GM23338 (cell line): ENCODE data around the gene BMPR1B. TPM values are rescaled to one million over a fixed set of nuclear protein-coding genes. Genes with fewer than 3 reads are reported as not detected.

Experiments used
- ATAC-seq: fragments of 200-7000 bp; cut with Tn5 transposase; 3 replicates; pipeline ENCODE4 v1.9.1; 2020
- DNase-seq: peaks from one replicate; pipeline ENCODE4 v3.0.0-alpha.2; 2015; ENCODE audit warnings: low spot score
- H2AFZ ChIP-seq: fragments of 200-600 bp; sonication (generic); 2 replicates; pipeline ENCODE4 v1.8.0; 2016; ENCODE audit warnings: antibody characterized with exemption, mild to moderate bottlenecking, moderate library complexity
- H3F3A ChIP-seq: fragments of 200-600 bp; sonication (generic); replicated peaks from 2 replicates; pipeline ENCODE4 v1.8.0; 2017; ENCODE audit warnings: antibody characterized with exemption, mixed run types, low read depth
- H3K27ac ChIP-seq: fragments of 200-600 bp; sonication (generic); 2 replicates; pipeline ENCODE4 v1.6.1; 2016; ENCODE audit warnings: low read depth
- H3K27me3 ChIP-seq: fragments of 200-600 bp; sonication (generic); 2 replicates; pipeline ENCODE4 v1.8.0; 2016; ENCODE audit warnings: mild to moderate bottlenecking, mixed run types, moderate library complexity; ENCODE audit not compliant: insufficient read depth
- H3K36me3 ChIP-seq: fragments of 200-600 bp; sonication (generic); 2 replicates; pipeline ENCODE4 v1.8.0; 2016; ENCODE audit warnings: mild to moderate bottlenecking; ENCODE audit not compliant: insufficient read depth
- H3K4me1 ChIP-seq: fragments of 200-600 bp; sonication (generic); 2 replicates; pipeline ENCODE4 v1.8.0; 2016; ENCODE audit warnings: mild to moderate bottlenecking, moderate library complexity; ENCODE audit not compliant: insufficient read depth
- H3K4me2 ChIP-seq: fragments of 200-600 bp; sonication (generic); 2 replicates; pipeline ENCODE4 v1.7.1; 2017; ENCODE audit warnings: mixed run types
- H3K4me3 ChIP-seq: fragments of 200-600 bp; sonication (generic); 2 replicates; pipeline ENCODE4 v1.6.1; 2016; ENCODE audit warnings: mixed run types
- H3K79me2 ChIP-seq: fragments of 200-600 bp; sonication (generic); replicated peaks from 2 replicates; pipeline ENCODE4 v1.8.0; 2017; ENCODE audit warnings: mild to moderate bottlenecking; ENCODE audit not compliant: insufficient read depth
- H3K9me2 ChIP-seq: fragments of 200-600 bp; sonication (generic); 2 replicates; pipeline ENCODE4 v1.8.0; 2017; ENCODE audit not compliant: insufficient read depth
- H4K20me1 ChIP-seq: fragments of 200-600 bp; sonication (generic); replicated peaks from 2 replicates; pipeline ENCODE4 v1.8.0; 2017; ENCODE audit warnings: mild to moderate bottlenecking; ENCODE audit not compliant: insufficient read depth
- H3K27ac Mint-ChIP-seq: 2 replicates; pipeline ENCODE4 v1.8.0; 2020; ENCODE audit warnings: inconsistent platforms, mild to moderate bottlenecking, moderate library complexity, mixed read lengths
- H3K27me3 Mint-ChIP-seq: 3 replicates; pipeline ENCODE4 v1.8.0; 2022; ENCODE audit warnings: low read depth, mild to moderate bottlenecking, moderate library complexity, mixed read lengths, inconsistent platforms; ENCODE audit not compliant: insufficient read depth, poor library complexity
- H3K36me3 Mint-ChIP-seq: 3 replicates; pipeline ENCODE4 v1.8.0; 2021; ENCODE audit warnings: low read depth, mild to moderate bottlenecking, inconsistent platforms, moderate library complexity, mixed read lengths
- H3K4me1 Mint-ChIP-seq: 3 replicates; pipeline ENCODE4 v1.8.0; 2020; ENCODE audit warnings: mild to moderate bottlenecking, inconsistent platforms, mixed read lengths
- H3K4me3 Mint-ChIP-seq: 3 replicates; pipeline ENCODE4 v1.8.0; 2021; ENCODE audit warnings: moderate library complexity, mild to moderate bottlenecking, inconsistent platforms, mixed read lengths
- H3K9me3 Mint-ChIP-seq: 3 replicates; pipeline ENCODE4 v1.8.0; 2020; ENCODE audit warnings: moderate library complexity, mild to moderate bottlenecking, inconsistent platforms, mixed read lengths
- CREB1 ChIP-seq: fragments of 250-450 bp; sonication (Bioruptor Pico); IDR thresholded peaks from 2 replicates; pipeline ENCODE4 v1.5.0; 2020; ENCODE audit warnings: low read depth, mild to moderate bottlenecking, moderate library complexity
- EZH2phosphoT487 ChIP-seq: fragments of 200-600 bp; sonication (generic); IDR thresholded peaks from one replicate; pipeline ENCODE4 v1.8.1; 2018; ENCODE audit warnings: antibody characterized with exemption; ENCODE audit not compliant: unreplicated experiment
- POLR2AphosphoS5 ChIP-seq: IDR thresholded peaks from 2 replicates; pipeline ENCODE4 v1.6.1; 2016; ENCODE audit warnings: antibody characterized with exemption, low read depth
- REST ChIP-seq: IDR thresholded peaks from one replicate; pipeline ENCODE4 v1.6.1; 2018; ENCODE audit warnings: antibody characterized with exemption; ENCODE audit not compliant: unreplicated experiment
- STAT1 ChIP-seq: IDR thresholded peaks from one replicate; pipeline ENCODE4 v1.6.1; 2016; ENCODE audit warnings: antibody characterized with exemption; ENCODE audit not compliant: unreplicated experiment
- ZNF462 ChIP-seq: fragments of 250-450 bp; sonication (Bioruptor Pico); IDR thresholded peaks from 2 replicates; pipeline ENCODE4 v1.5.0; 2020; ENCODE audit warnings: mild to moderate bottlenecking, moderate library complexity
- polyA plus RNA-seq: library from polyadenylated mRNA; unstranded; fragments of >200 nt; fragmentation: Nextera tagmentation; extraction: Ambion mirVana; gene quantifications from 2 replicates; pipeline ENCODE4 v1.2.1, GENCODE V29; 2016
- total RNA-seq: library from RNA; depleted of rRNA; stranded (reverse); fragments of >200 nt; shearing (Covaris generic); gene quantifications from 2 replicates; pipeline ENCODE4 v1.2.3, GENCODE V29; 2014

Gene BMPR1B
- total and polyA plus RNA-seq, 2 experiments from 2014 or later, result 0.48 to 1.0 TPM

GRCh38 chr4:94979621-94980020 is 221.9 kb downstream of the BMPR1B start:
- Histone ChIP-seq H3K27me3 (no peaks in the 10 kb centered on the region), H3K4me1 (no peaks in the 10 kb centered on the region), H4K20me1 (no peaks in the 10 kb centered on the region), H3K27ac (no peak overlapping the region), H2AFZ (no peak overlapping the region), H3K79me2 (no peaks in the 10 kb centered on the region), H3K4me3 (no peak overlapping the region), H3K4me2 (no peak overlapping the region), H3K36me3 (no peaks in the 10 kb centered on the region), H3F3A (no peaks in the 10 kb centered on the region), H3K9me2 (no peaks in the 10 kb centered on the region)
- DNase-seq (no peak), ATAC-seq (no peak)
- Mint-ChIP-seq H3K4me3 (no peak overlapping the region), H3K4me1 (no peaks in the 10 kb centered on the region; the same call in 1 of the 3 replicates), H3K27me3 (no peaks in the 10 kb centered on the region), H3K27ac (no peak overlapping the region), H3K36me3 (no peaks in the 10 kb centered on the region), H3K9me3 (no peaks in the 10 kb centered on the region)
- TF ChIP-seq REST, result no peak
- no peak for TF ChIP-seq STAT1

GRCh38 chr4:94995684-94996394 is 238.1 kb downstream of the BMPR1B start:
- no peak overlapping the region for H3K4me3 ChIP-seq
- ATAC-seq (peak; percentile 98), DNase-seq (peak; percentile 58)
- no peaks in the 10 kb centered on the region for H3F3A ChIP-seq
- H3K9me2 ChIP-seq, result no peaks in the 10 kb centered on the region
- H4K20me1 ChIP-seq, result no peaks in the 10 kb centered on the region
- peaks cover 15% of the 10 kb centered on the region for H3K4me1 Mint-ChIP-seq
- no peak overlapping the region for H3K4me3 Mint-ChIP-seq
- H3K27ac Mint-ChIP-seq, result peak overlapping the region; percentile 74; the same call in 1 of the 2 replicates
- H3K36me3 ChIP-seq, result no peaks in the 10 kb centered on the region
- no peaks in the 10 kb centered on the region for H3K36me3 Mint-ChIP-seq
- H2AFZ ChIP-seq, result peak overlapping the region; percentile 83; the same call in 1 of the 2 replicates
- no peaks in the 10 kb centered on the region for H3K79me2 ChIP-seq
- H3K9me3 Mint-ChIP-seq, result no peaks in the 10 kb centered on the region
- H3K27me3 Mint-ChIP-seq, result no peaks in the 10 kb centered on the region
- peak overlapping the region; percentile 45; the same call in 1 of the 2 replicates for H3K27ac ChIP-seq
- H3K27me3 ChIP-seq, result no peaks in the 10 kb centered on the region
- peaks cover 11% of the 10 kb centered on the region for H3K4me1 ChIP-seq
- H3K4me2 ChIP-seq, result 0 out of 2 replicates have a peak overlapping the region, but pooled peaks have one; percentile 25
- TF ChIP-seq CREB1 (no peak), EZH2phosphoT487 (no peak), REST (no peak), POLR2AphosphoS5 (no peak), ZNF462 (CRISPR knock-in tag) (no peak)
